Forelimb muscle (tissue), 1 donor: Measurements from ENCODE around the gene SGMS1. TPM values are rescaled to one million over a fixed set of nuclear protein-coding genes. Genes with fewer than 3 reads are reported as not detected.
"Not testable (repeated sequence)": the region's sequence is repeated elsewhere in the genome, so short reads cannot be mapped to it uniquely, and the experiment has no call there.

Experiments used
- DNase-seq: peaks from one replicate; pipeline ENCODE4 v3.0.0-alpha.2; 2013; ENCODE audit warnings: low read depth
- polyA plus RNA-seq: library from polyadenylated mRNA; unstranded; fragments of 120-200 nt; gene quantifications from one replicate; pipeline ENCODE4 v1.2.1, GENCODE V29; 2013; ENCODE audit not compliant: insufficient read length

SGMS1 gene
- polyA plus RNA-seq, 1 donor = 21.1 TPM

- DNase-seq = no peak
Measured at GRCh38 chr10:50582766-50583762, 40.7 kb downstream of the SGMS1 start.

GRCh38 chr10:50582046-50582445 is 41.7 kb downstream of the SGMS1 start:
- no peak for DNase-seq

- DNase-seq = no peak
Measured at GRCh38 chr10:50580262-50580891, 43.4 kb downstream of the SGMS1 start.

- no peak for DNase-seq
Measured at GRCh38 chr10:50579491-50580261, 44.1 kb downstream of the SGMS1 start.

GRCh38 chr10:50578949-50579348 is 44.8 kb downstream of the SGMS1 start:
- DNase-seq = no peak

GRCh38 chr10:50577681-50578350 is 45.9 kb downstream of the SGMS1 start:
- no peak for DNase-seq

- DNase-seq = no peak
Measured at GRCh38 chr10:50577010-50577409, 46.7 kb downstream of the SGMS1 start.

- no peak for DNase-seq
Measured at GRCh38 chr10:50576245-50576815, 47.4 kb downstream of the SGMS1 start.

- no peak for DNase-seq
Measured at GRCh38 chr10:50575477-50576244, 48.1 kb downstream of the SGMS1 start.

- no peak for DNase-seq
Measured at GRCh38 chr10:50574931-50575330, 48.8 kb downstream of the SGMS1 start.

- DNase-seq = no peak
Measured at GRCh38 chr10:50574305-50574704, 49.5 kb downstream of the SGMS1 start.

- DNase-seq = no peak
Measured at GRCh38 chr10:50572017-50572491, 51.7 kb downstream of the SGMS1 start.

GRCh38 chr10:50568750-50569149 is 55.0 kb downstream of the SGMS1 start:
- DNase-seq = not testable (repeated sequence)

- no peak for DNase-seq
Measured at GRCh38 chr10:50567384-50567783, 56.4 kb downstream of the SGMS1 start.

- no peak for DNase-seq
Measured at GRCh38 chr10:50566150-50566549, 57.6 kb downstream of the SGMS1 start.

GRCh38 chr10:50565301-50566083 is 58.3 kb downstream of the SGMS1 start:
- DNase-seq = no peak

- no peak for DNase-seq
Measured at GRCh38 chr10:50563906-50564305, 59.9 kb downstream of the SGMS1 start.

- no peak for DNase-seq
Measured at GRCh38 chr10:50561816-50562215, 61.9 kb downstream of the SGMS1 start.

- DNase-seq = peak; percentile 24
Measured at GRCh38 chr10:50561266-50561665, 62.5 kb downstream of the SGMS1 start.
